HG02981 (cell line): ENCODE results near the gene MUC22.
"Not testable (repeated sequence)": the region's sequence is repeated elsewhere in the genome, so short reads cannot be mapped to it uniquely, and the experiment has no call there.

ENCODE experiments used
- ATAC-seq: cut with Tn5 transposase; IDR thresholded peaks from one replicate; pipeline ENCODE4 v1.9.1; 2021; ENCODE audit warnings: mild to moderate bottlenecking, moderate library complexity; ENCODE audit not compliant: unreplicated experiment

Gene MUC22

DNA sequence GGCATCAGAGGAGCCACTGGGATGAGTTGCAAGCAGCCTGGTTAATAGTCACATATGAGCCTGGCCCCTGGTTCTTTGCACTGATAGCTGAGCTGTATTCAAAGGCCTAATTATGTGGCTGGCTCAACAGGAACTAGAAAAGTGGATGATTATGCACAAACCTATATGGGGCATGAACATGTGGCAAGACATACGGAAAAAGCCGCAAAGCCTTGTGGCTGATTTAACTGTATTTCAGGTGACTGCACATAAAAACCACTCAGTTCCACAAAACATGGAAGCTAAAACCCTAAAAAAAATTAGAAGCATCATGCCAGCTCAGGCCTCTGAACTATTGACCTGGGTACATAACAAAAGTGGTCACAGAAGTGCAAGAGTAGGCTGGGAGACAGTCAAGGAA lies 13.0 kb upstream of the MUC22 start:
- ATAC-seq = no peak

- no peak for ATAC-seq
Observed at GRCh38 chr6:30998785-30999184, 11.5 kb upstream of the MUC22 start.

GRCh38 chr6:31000067-31000860 lies 10.0 kb upstream of the MUC22 start:
- not testable (repeated sequence) for ATAC-seq

- ATAC-seq = no peak
Observed at GRCh38 chr6:31001281-31001888, 8.9 kb upstream of the MUC22 start.

- no peak for ATAC-seq
Observed at GRCh38 chr6:31002471-31002870, 7.8 kb upstream of the MUC22 start.

DNA sequence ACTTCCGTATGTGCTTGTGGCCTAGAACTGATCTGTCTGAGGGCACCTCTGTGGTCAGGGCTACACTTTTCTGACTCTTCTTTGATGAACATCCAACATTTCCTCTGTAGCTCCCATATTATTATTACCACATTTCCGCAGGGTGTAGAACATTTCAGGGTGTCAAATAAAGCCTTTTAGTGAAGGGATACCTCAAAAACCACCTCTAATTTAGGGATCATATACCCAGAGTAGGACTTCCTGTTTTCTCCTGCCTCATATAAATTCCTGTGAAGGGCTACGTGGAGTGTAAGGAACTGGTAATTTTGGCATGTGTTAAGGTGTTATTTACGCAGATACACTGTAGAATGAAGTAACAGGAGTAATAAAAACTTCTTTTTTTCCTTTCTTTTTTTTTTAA lies 5.5 kb upstream of the MUC22 start:
- ATAC-seq = no peak

DNA sequence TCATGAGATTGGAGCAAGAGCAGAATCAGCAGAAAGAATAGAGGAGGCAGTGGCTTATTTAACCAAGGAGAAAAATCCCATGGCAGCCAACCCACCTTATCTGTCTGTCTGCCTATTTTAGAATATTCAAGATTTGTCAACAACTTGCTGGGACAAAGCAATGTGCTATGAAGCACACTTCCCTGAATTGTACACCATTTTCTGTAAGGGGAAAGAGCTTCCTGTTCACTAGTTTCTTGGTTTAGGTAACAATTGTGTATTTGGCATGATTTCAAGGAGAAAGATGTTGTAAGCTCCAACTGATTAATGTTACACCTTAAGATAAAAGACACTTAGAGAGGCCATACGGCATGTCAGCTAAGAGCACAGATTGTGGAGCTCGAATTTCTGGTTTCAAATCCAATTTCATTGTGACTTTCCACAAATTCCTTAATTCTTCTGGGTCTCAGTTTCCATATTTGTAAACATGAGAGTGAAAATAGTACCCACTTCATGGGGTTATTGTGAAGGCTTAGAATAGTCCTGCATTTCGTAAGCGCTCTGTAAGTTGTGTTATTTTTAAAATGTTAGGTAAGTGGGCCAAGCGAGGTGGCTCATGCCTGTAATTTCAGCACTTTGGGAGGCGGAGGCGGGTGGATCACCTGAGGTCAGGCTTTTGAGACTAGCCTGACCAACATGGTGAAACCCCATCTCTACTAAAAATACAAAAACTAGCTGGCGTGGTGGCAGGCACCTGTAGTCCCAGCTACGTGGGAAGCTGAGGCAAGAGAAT lies 4.8 kb upstream of the MUC22 start:
- ATAC-seq = no peak

- ATAC-seq = no peak
Observed at GRCh38 chr6:31007694-31008093, 2.6 kb upstream of the MUC22 start.

DNA sequence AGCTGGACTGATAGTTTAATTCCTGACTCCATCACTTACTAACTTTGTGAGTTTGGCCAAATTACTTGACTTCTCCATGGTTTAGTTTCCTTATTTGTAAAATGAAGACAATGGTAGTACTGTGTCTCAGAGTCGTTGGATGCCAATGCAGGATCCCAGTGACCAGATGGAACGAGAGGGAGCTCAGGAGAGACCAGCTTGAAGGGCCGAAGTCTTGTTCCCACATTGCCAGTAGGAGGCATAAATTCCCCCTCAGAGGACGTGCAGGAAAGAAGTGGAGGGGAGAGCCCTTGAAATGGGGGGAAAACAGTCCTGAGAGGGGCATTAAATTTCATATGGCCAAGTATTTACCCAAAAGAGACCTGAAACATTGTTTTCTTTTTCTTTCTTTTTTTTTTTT lies 2.1 kb upstream of the MUC22 start:
- ATAC-seq = no peak

- ATAC-seq = no peak
Observed at GRCh38 chr6:31009731-31010130, 543 bp upstream of the MUC22 start.

GRCh38 chr6:31011153-31011552 lies 879 bp downstream of the MUC22 start:
- no peak for ATAC-seq

GRCh38 chr6:31016659-31017299 lies 6.5 kb downstream of the MUC22 start:
- ATAC-seq = no peak

DNA sequence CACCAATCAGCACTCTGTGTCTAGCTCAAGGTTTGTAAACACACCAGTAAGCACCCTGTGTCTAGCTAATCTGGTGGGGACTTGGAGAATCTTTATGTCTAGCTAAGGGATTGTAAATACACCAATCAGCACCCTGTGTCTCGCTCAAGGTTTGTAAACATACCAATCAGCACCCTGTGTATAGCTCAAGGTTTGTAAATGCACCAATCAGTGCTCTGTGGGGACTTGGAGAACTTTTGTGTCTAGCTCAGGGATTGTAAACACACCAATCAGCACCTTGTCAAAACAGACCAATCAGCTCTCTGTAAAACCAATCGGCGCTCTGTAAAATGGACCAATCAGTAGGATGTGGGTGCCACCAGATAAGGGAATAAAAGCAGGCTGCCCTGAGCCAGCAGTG lies 7.2 kb downstream of the MUC22 start:
- not testable (repeated sequence) for ATAC-seq

DNA sequence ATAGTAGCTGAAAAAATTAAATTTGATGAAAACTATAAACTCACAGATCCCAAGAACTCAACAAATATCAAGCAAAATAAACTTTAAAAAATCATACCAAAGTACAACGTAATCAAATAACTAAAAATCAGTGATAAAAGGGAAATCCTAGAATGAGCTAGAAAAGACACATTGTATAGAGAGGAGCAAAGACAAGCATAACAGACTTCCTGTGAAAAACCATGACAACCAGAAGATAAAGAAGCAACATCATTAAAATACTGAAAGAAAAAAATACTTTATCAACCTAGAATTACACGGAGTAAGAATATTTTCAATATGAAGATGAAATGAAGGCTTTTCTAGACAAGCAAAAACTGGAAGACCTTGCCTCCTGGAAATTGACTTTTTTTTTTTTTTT lies 9.8 kb downstream of the MUC22 start:
- ATAC-seq = no peak

GRCh38 chr6:31020631-31021255 lies 10.5 kb downstream of the MUC22 start:
- not testable (repeated sequence) for ATAC-seq

DNA sequence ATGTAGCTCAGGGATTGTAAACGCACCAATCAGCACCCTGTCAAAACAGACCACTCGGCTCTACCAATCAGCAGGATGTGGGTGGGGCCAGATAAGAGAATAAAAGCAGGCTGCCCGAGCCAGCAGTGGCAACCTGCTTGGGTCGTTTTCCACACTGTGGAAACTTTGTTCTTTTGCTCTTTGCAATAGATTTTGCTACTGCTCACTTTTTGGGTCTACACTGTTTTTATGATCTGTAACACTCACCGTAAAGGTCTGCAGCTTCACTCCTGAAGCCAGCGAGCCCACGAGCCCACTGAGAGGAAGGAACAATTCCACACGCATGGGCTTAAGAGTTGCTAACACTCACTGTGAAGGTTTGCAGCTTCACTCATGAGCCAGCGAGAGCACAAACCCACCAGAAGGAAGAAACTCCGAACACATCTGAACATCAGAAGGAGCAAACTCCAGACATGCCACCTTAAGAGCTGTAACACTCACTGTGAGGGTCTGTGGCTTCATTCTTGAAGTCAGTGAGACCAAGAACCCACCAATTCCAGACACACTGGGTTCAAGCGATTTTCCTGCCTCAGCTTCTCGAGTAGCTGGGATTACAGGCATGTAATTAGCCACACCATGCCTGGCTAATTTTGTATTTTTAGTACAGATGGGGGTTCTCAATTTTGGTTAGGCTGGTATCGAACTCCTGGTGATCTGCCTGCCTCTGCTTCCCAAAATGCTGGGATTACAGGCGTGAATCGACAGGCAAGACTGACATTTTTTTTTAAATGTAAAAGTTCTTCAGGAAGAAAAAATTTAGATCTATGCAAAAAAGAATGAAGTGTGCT lies 11.6 kb downstream of the MUC22 start:
- not testable (repeated sequence) for ATAC-seq

DNA sequence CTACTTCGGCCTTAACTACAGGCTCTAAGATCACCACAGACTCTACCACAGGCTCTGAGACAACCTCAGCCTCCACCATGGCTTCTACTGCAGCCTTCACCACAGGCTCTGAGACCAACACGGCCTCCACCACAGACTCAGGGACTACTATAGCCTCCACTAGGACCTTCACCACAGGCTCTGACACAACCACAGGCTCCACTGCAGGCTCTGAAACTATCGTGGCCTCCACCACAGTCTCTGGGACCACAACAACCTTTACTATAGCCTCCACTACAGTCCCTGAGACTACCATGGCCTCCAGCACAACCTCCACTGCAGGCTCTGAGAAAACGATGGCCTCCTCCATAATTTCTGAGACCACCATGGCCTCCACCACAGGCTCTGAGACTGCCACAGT lies 15.3 kb downstream of the MUC22 start:
- no peak for ATAC-seq

DNA sequence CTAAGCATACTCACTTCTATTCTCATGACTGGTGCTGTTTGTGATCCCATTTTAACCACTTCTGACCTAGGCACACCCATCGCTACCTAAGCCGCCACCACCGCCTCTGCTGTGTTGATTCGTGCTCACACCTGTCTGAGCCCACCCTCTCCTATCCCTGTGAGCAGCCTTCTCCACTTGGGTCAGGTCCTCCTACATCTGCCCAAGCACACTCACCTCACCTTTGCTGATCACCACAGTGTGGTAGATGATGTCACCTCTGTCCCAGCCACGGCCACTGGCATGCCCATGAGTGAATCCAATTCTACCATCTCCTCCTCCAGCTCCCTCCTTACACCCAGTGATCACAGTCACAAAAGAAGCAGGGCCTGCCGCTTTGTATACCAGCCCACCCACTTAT lies 20.8 kb downstream of the MUC22 start:
- no peak for ATAC-seq

DNA sequence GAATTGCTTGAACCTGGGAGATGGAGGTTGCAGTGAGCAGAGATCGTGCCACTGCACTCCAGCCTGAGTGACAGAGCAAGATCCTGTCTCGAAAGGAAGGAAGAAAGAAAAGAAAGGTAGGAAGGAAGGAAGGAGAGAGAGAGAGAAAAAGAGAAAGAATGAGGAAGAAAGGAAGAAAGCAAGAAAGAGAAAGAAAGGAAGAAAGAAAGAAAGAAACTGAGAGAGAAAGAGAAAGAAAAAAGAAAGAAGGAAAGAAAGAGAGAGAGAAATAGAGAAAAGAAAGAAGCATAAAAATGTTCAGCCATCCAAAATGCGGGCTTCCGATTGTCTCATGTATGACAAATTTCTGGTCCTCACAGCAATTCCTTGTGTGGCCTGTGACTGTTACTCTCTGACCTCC lies 22.8 kb downstream of the MUC22 start:
- ATAC-seq = no peak

GRCh38 chr6:31035862-31036497 lies 25.7 kb downstream of the MUC22 start:
- no peak for ATAC-seq
